Measurements from ENCODE around the gene CACNA1F. TPM values are rescaled to one million over a fixed set of nuclear protein-coding genes. Genes with fewer than 3 reads are reported as not detected.

CACNA1F gene
- total RNA-seq, 1 donor from 2014 or later = 4.9 TPM

GRCh38 chrX:49276671-49277534, 43.8 kb upstream of the CACNA1F start:
- H3K36me3 ChIP-seq = no peaks in the 10 kb centered on the region
- H3K79me2 ChIP-seq (ENCODE audit: low read depth) = peaks cover 31% of the 10 kb centered on the region
- Mint-ChIP-seq H3K27ac (no peak overlapping the region), H3K9me3 (peaks cover 2% of the 10 kb centered on the region), H3K4me3 (no peak overlapping the region), H3K27me3 (ENCODE audit: insufficient read depth, low read depth) (peaks cover 2% of the 10 kb centered on the region), H3K36me3 (no peaks in the 10 kb centered on the region), H3K4me1 (peaks cover 6% of the 10 kb centered on the region)
- peaks cover 35% of the 10 kb centered on the region for H4K20me1 ChIP-seq (ENCODE audit: low read depth)
- no peaks in the 10 kb centered on the region for H3F3A ChIP-seq (ENCODE audit: low read depth)
- H3K4me1 ChIP-seq = no peaks in the 10 kb centered on the region
- H3K9ac ChIP-seq = no peak overlapping the region
- DNase-seq (ENCODE audit: low spot score) = no peak
- no peak overlapping the region for H2AFZ ChIP-seq (replicated peaks)
- no peaks in the 10 kb centered on the region for H3K27me3 ChIP-seq
- TF ChIP-seq EZH2phosphoT487 (IDR thresholded peaks at IDR 0.05) (no peak), EZH2 (IDR thresholded peaks at IDR 0.05) (no peak), CTCF (IDR thresholded peaks at IDR 0.05) (no peak)
- no peak overlapping the region for H3K4me3 ChIP-seq
- no peak overlapping the region for H3K27ac ChIP-seq
- no peak overlapping the region for H3K4me2 ChIP-seq
- H3K9me3 ChIP-seq (ENCODE audit: low read depth) = no peaks in the 10 kb centered on the region

GRCh38 chrX:49276207-49276606, 43.1 kb upstream of the CACNA1F start:
- Histone ChIP-seq H3K79me2 (ENCODE audit: low read depth) (peaks cover 38% of the 10 kb centered on the region), H2AFZ (replicated peaks) (no peak overlapping the region), H3K27me3 (no peaks in the 10 kb centered on the region), H3K36me3 (no peaks in the 10 kb centered on the region), H3K4me3 (no peak overlapping the region), H3K27ac (no peak overlapping the region), H3K9me3 (ENCODE audit: low read depth) (no peaks in the 10 kb centered on the region), H3F3A (ENCODE audit: low read depth) (no peaks in the 10 kb centered on the region), H4K20me1 (ENCODE audit: low read depth) (peaks cover 35% of the 10 kb centered on the region), H3K4me1 (no peaks in the 10 kb centered on the region), H3K9ac (no peak overlapping the region), H3K4me2 (no peak overlapping the region)
- Mint-ChIP-seq H3K36me3 (peaks cover under 1% of the 10 kb centered on the region), H3K4me1 (peaks cover 9% of the 10 kb centered on the region), H3K27ac (no peak overlapping the region), H3K9me3 (peaks cover 3% of the 10 kb centered on the region), H3K4me3 (no peak overlapping the region), H3K27me3 (ENCODE audit: insufficient read depth, low read depth) (peaks cover 2% of the 10 kb centered on the region)
- TF ChIP-seq CTCF (IDR thresholded peaks at IDR 0.05) (no peak), EZH2 (IDR thresholded peaks at IDR 0.05) (no peak), EZH2phosphoT487 (IDR thresholded peaks at IDR 0.05) (no peak)
- no peak for DNase-seq (ENCODE audit: low spot score)

GRCh38 chrX:49273181-49273727, 40.1 kb upstream of the CACNA1F start:
- H3F3A ChIP-seq (ENCODE audit: low read depth) = peaks cover 6% of the 10 kb centered on the region
- H4K20me1 ChIP-seq (ENCODE audit: low read depth) = peaks cover 35% of the 10 kb centered on the region
- no peak overlapping the region for H3K4me3 ChIP-seq
- no peak overlapping the region for H3K4me2 ChIP-seq
- H3K9me3 ChIP-seq (ENCODE audit: low read depth) = no peaks in the 10 kb centered on the region
- peaks cover 7% of the 10 kb centered on the region for H3K4me1 ChIP-seq
- peaks cover 14% of the 10 kb centered on the region for H3K4me1 Mint-ChIP-seq
- no peaks in the 10 kb centered on the region for H3K36me3 ChIP-seq
- H3K36me3 Mint-ChIP-seq = peaks cover 4% of the 10 kb centered on the region
- H3K9ac ChIP-seq = no peak overlapping the region
- peaks cover 50% of the 10 kb centered on the region for H3K79me2 ChIP-seq (ENCODE audit: low read depth)
- no peak for DNase-seq (ENCODE audit: low spot score)
- H3K27me3 ChIP-seq = no peaks in the 10 kb centered on the region
- H3K27me3 Mint-ChIP-seq (ENCODE audit: insufficient read depth, low read depth) = peaks cover 9% of the 10 kb centered on the region
- no peak overlapping the region for H3K27ac Mint-ChIP-seq
- no peak overlapping the region for H3K4me3 Mint-ChIP-seq
- H3K9me3 Mint-ChIP-seq = peaks cover 4% of the 10 kb centered on the region
- no peak overlapping the region for H2AFZ ChIP-seq (replicated peaks)
- TF ChIP-seq CTCF (IDR thresholded peaks at IDR 0.05) (no peak), EZH2 (IDR thresholded peaks at IDR 0.05) (no peak), EZH2phosphoT487 (IDR thresholded peaks at IDR 0.05) (no peak)
- H3K27ac ChIP-seq = no peak overlapping the region
